HUDEP-2 (cell line): ENCODE results near the gene CREM.

ENCODE experiments used
- DNase-seq, 76 experiments: peaks; one replicate each; lab custom pipeline; 2025; ENCODE audit not compliant: unreplicated experiment in 76 of 76; lab: John Stamatoyannopoulos, UW

Gene CREM

GRCh38 chr10:35259769-35260397 is 133.2 kb downstream of the CREM start:
- DNase-seq, result peak in 1 of 76 experiments; percentile 5

GRCh38 chr10:35262436-35262835 is 135.8 kb downstream of the CREM start:
- DNase-seq, result no peak
